Glutamatergic neuron (in vitro differentiated cells): ENCODE data around the gene NCOR2. TPM values are rescaled to one million over a fixed set of nuclear protein-coding genes. Genes with fewer than 3 reads are reported as not detected.

ENCODE experiments used
- DNase-seq: peaks from one replicate; pipeline ENCODE4 v3.0.0; 2022
- H3K27ac Mint-ChIP-seq: one replicate; pipeline ENCODE4 v1.8.0; 2020; ENCODE audit warnings: mild to moderate bottlenecking, mixed read lengths, inconsistent platforms; ENCODE audit not compliant: unreplicated experiment
- H3K27me3 Mint-ChIP-seq: one replicate; pipeline ENCODE4 v1.8.0; 2020; ENCODE audit warnings: mild to moderate bottlenecking, moderate library complexity, mixed read lengths, inconsistent platforms; ENCODE audit not compliant: unreplicated experiment
- H3K36me3 Mint-ChIP-seq: one replicate; pipeline ENCODE4 v1.8.0; 2020; ENCODE audit warnings: mild to moderate bottlenecking, mixed read lengths, inconsistent platforms; ENCODE audit not compliant: unreplicated experiment
- H3K4me1 Mint-ChIP-seq: one replicate; pipeline ENCODE4 v1.8.0; 2020; ENCODE audit warnings: mild to moderate bottlenecking, low read depth, mixed read lengths, inconsistent platforms; ENCODE audit not compliant: unreplicated experiment
- H3K4me3 Mint-ChIP-seq: one replicate; pipeline ENCODE4 v1.8.0; 2020; ENCODE audit warnings: mild to moderate bottlenecking, mixed read lengths, inconsistent platforms; ENCODE audit not compliant: unreplicated experiment
- H3K9me3 Mint-ChIP-seq: one replicate; pipeline ENCODE4 v1.8.0; 2020; ENCODE audit warnings: mild to moderate bottlenecking, moderate library complexity, mixed read lengths, inconsistent platforms; ENCODE audit not compliant: unreplicated experiment
- long read RNA-seq: library from polyadenylated mRNA; unstranded; transcript quantifications from one replicate; pipeline ENCODE4 v2.0.0, GENCODE V29; 2020; ENCODE audit not compliant: unreplicated experiment
- total RNA-seq: library from RNA; stranded (reverse); fragmentation: NEBNext Ultra II Directional; extraction: Animal tissue kit (Norgen Biotek cat#: 25700); gene quantifications from one replicate; pipeline ENCODE4 v1.2.1, GENCODE V29; 2021; ENCODE audit not compliant: unreplicated experiment
- TF ChIP-seq, protein P1 (sequence below): fragments of 200-600 bp; sonication (generic); IDR thresholded peaks from one replicate; pipeline ENCODE4 v1.5.0; 2021; ENCODE audit not compliant: partially characterized antibody, unreplicated experiment

Gene NCOR2
- 360 TPM for total RNA-seq
- long read RNA-seq, partial matches to known transcripts, result 0 of 4 reads
- long read RNA-seq, other reads (novel, unspliced or antisense), result 4 of 4 reads

DNA sequence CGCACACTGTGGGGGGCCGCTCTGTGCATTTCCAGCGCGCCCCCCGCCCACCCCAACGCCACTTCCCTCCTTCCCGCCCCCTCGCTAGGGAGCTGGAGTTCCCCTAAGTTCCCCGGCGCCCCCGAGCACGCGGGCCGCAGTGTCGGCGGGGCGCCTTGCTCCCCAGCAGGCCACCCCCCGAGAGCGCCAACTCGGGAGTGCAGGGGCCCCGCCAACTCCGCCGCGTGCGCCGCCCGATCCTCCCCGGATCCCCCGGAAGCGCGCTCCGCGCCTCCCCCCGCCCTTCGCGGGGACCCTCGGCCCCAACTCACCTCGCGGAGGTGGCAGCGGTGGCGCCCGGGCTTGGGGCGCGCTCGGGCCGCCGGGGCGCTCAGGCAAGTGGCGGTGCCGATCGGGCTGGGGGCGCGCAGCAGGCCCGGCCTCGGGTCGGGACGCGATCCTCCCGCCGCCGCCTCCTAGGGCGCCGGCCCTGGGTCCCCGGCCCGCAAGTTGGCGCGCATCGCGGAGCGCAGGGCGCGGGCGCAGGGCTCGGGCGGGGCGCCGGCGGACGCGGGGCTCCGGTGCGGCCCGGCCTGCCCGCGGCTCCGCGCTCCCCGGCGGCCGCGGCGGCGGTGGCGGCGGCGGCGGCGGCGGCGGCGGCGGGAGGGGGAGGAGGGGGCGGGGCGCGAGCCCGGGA lies at the start of gene NCOR2:
Gene NCOR2 (minus strand): TSS at position 616 of the 676 bp plus-strand sequence. CDS start 72,361 bp downstream, outside the sequence.
- Mint-ChIP-seq H3K27ac (peak within 1 kb of the TSS; percentile 94), H3K4me1 (peaks cover 16% of the 10 kb centered on the region), H3K27me3 (peaks cover 9% of the 10 kb centered on the region), H3K36me3 (no peaks in the 10 kb centered on the region), H3K4me3 (peak within 1 kb of the TSS; percentile 89), H3K9me3 (peaks cover 11% of the 10 kb centered on the region)
- TF ChIP-seq, protein P1, sequence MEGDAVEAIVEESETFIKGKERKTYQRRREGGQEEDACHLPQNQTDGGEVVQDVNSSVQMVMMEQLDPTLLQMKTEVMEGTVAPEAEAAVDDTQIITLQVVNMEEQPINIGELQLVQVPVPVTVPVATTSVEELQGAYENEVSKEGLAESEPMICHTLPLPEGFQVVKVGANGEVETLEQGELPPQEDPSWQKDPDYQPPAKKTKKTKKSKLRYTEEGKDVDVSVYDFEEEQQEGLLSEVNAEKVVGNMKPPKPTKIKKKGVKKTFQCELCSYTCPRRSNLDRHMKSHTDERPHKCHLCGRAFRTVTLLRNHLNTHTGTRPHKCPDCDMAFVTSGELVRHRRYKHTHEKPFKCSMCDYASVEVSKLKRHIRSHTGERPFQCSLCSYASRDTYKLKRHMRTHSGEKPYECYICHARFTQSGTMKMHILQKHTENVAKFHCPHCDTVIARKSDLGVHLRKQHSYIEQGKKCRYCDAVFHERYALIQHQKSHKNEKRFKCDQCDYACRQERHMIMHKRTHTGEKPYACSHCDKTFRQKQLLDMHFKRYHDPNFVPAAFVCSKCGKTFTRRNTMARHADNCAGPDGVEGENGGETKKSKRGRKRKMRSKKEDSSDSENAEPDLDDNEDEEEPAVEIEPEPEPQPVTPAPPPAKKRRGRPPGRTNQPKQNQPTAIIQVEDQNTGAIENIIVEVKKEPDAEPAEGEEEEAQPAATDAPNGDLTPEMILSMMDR, result no peak
- peak; percentile 54 for DNase-seq

DNA sequence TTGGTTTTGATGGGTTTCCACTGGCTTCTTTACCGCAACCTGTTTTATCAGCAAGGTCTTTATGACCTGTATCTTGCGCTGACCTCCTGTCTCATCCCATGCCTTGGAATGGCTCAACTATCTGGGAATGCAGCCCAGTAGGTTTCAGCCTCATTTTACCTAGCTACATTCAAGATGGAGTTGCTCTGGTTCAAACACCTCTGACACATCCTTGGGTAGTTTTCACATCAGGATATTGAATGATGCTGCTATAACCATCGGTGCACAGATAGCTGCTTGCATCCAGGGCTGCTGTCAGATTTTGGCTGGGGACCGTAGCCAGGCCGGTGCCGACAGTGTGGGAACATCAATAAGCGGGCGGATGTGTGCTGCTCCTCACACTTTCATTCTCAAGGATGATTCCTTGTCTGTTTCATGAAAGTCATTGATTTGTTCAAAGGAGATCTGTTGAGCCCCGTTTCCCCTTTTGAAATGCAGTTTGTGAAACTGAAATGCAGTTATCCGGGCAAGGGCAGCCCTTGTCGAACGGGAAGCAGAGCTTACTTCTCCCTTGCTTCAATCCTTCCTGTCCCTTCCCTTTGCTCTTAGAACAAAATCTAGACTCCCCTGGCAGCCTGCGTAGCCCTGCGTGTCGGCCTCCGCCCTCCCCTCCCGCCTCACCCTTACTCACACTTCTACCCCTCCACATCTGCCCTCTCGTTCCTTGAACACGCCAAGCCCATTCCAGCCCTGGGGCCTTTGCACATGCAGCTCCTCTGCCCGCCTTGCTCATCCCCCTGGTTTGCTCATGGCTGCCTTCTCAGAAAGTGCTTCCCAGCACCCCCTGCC lies 49.2 kb upstream of the NCOR2 start:
- H3K27ac Mint-ChIP-seq, result no peak overlapping the region
- H3K4me1 Mint-ChIP-seq, result peaks cover 1% of the 10 kb centered on the region

DNA sequence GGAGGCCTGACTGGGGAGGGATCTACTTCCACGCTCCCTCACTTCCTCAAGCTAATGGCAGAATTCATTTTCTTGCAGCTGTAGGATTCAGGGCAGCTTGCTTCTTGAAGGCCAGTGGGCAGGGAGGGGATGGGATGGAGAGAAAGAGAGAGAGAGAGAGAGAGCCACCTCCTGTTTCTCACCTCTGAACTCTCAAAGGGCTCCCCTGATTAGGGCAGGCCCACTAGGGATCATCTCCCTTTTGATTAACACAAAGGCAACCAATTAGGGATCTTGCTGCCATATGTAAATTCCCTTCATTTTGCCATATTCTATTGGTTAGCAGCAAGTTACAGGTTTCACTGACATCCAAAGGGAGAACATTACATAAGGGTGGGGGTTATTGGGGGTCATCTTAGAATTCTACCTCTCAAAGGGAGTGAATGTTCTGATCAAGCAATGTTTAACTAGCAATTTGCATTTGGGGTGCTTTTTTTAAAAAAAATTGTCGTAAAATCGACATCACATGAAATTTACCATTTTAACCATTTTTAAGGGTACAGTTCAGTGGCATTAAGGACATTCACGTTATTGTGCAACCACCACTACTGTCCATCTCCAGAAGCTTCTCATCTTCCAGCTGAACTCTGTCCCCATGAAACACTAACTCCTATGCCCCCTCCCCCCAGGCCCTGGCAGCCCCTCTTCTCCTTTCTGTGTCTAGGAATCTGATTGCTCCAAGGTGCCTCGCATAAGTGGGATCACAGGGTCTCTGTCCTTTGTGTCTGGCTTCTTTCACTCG lies 47.3 kb upstream of the NCOR2 start:
- TF ChIP-seq, protein P1, result no peak
- Mint-ChIP-seq H3K27ac (no peak overlapping the region), H3K27me3 (peaks cover 7% of the 10 kb centered on the region), H3K4me3 (no peak overlapping the region), H3K36me3 (no peaks in the 10 kb centered on the region), H3K4me1 (peaks cover 1% of the 10 kb centered on the region), H3K9me3 (peaks cover 4% of the 10 kb centered on the region)
- no peak for DNase-seq

More for the DNA sequence above, 49.2 kb upstream of the NCOR2 start:
- Mint-ChIP-seq H3K27me3 (peaks cover 8% of the 10 kb centered on the region), H3K36me3 (no peaks in the 10 kb centered on the region), H3K9me3 (peaks cover 4% of the 10 kb centered on the region), H3K4me3 (no peak overlapping the region)
- no peak for DNase-seq
- TF ChIP-seq, protein P1, result no peak

DNA sequence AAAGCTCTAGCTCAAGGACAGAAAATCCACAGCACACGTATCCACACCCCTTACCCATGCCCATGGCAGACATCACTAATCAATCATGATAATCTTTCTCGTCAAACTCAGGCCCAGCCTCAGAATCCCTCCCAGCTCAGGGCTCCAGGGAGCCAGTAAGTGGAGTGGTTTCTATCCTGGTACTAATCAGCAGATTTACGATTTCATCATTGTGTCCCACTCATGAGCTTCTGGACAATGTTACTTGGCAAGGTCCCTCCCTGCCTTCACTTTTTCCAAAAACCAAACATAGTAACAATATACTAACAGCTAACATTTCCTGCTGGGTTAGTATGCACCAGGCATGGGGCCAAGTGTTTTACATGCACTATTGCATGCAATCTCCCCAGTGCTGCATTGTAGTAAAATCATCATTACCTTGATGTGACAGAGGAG lies 45.8 kb upstream of the NCOR2 start:
- Mint-ChIP-seq H3K27me3 (peaks cover 10% of the 10 kb centered on the region), H3K4me3 (no peak overlapping the region), H3K4me1 (peaks cover 6% of the 10 kb centered on the region), H3K9me3 (peaks cover 5% of the 10 kb centered on the region), H3K36me3 (no peaks in the 10 kb centered on the region), H3K27ac (no peak overlapping the region)
- TF ChIP-seq, protein P1, result no peak
- no peak for DNase-seq
